ENCODE results near the gene WWOX. TPM values are rescaled to one million over a fixed set of nuclear protein-coding genes. Genes with fewer than 3 reads are reported as not detected.

WWOX gene
- total and polyA plus RNA-seq, 3 donors from 2014 or later = 20.6 to 76.7 (median 64.1) TPM

GRCh38 chr16:78505544-78506366 lies 406.3 kb downstream of the WWOX start:
- H3K27ac ChIP-seq = peak overlapping the region in 1 of 2 donors; percentile 71
- 52 to 67% methylated on average over 22 to 23 of the region's 23 CpGs for WGBS, 2 donors
- H3K4me3 ChIP-seq = no peak overlapping the region
- no peaks in the 10 kb centered on the region for H3K9me3 ChIP-seq
- TF ChIP-seq CTCF (IDR thresholded peaks at IDR 0.05) (peak; percentile 27 to 59 (median 29)), POLR2A (IDR thresholded peaks at IDR 0.05) (no peak)
- H3K27me3 ChIP-seq = no peaks in the 10 kb centered on the region
- peak; percentile 86 for DNase-seq
- peaks cover 13% of the 10 kb centered on the region for H3K4me1 ChIP-seq
- intact Hi-C loops (cut with DNase I; ENCODE audit: low total_unique reads) = no loop called here
- no peaks in the 10 kb centered on the region for H3K36me3 ChIP-seq (ENCODE audit: low read depth, missing control alignments)

GRCh38 chr16:78506367-78507193 lies 407.1 kb downstream of the WWOX start:
- H3K4me3 ChIP-seq = no peak overlapping the region
- 69 to 76% methylated on average over 11 of the region's 11 CpGs for WGBS, 2 donors
- peak overlapping the region in 1 of 2 donors; percentile 48 for H3K27ac ChIP-seq
- H3K9me3 ChIP-seq = no peaks in the 10 kb centered on the region
- TF ChIP-seq POLR2A (IDR thresholded peaks at IDR 0.05) (no peak), CTCF (IDR thresholded peaks at IDR 0.05) (no peak)
- intact Hi-C loops (cut with DNase I; ENCODE audit: low total_unique reads) = no loop called here
- no peak for DNase-seq
- no peaks in the 10 kb centered on the region for H3K36me3 ChIP-seq (ENCODE audit: low read depth, missing control alignments)
- peaks cover 13% of the 10 kb centered on the region for H3K4me1 ChIP-seq
- H3K27me3 ChIP-seq = no peaks in the 10 kb centered on the region

- WGBS, 2 donors = 89 to 98% methylated on average over 12 of the region's 12 CpGs
- intact Hi-C loops (cut with DNase I; ENCODE audit: low total_unique reads) = no loop called here
- no peaks in the 10 kb centered on the region for H3K9me3 ChIP-seq
Observed at GRCh38 chr16:78507576-78507975, 408.1 kb downstream of the WWOX start.

GRCh38 chr16:78509965-78510364 lies 410.5 kb downstream of the WWOX start:
- Histone ChIP-seq H3K36me3 (ENCODE audit: low read depth, missing control alignments) (no peaks in the 10 kb centered on the region), H3K4me1 (no peaks in the 10 kb centered on the region), H3K9me3 (no peaks in the 10 kb centered on the region), H3K27me3 (no peaks in the 10 kb centered on the region), H3K4me3 (no peak overlapping the region), H3K27ac (no peak overlapping the region)
- TF ChIP-seq CTCF (IDR thresholded peaks at IDR 0.05) = no peak
- no peak for TF ChIP-seq POLR2A (IDR thresholded peaks at IDR 0.05)
- DNase-seq = no peak
- WGBS, 2 donors = 89 to 96% methylated on average over 7 of the region's 7 CpGs
- intact Hi-C loops (cut with DNase I; ENCODE audit: low total_unique reads) = no loop called here

More at GRCh38 chr16:78507576-78507975, 408.1 kb downstream of the WWOX start:
- Histone ChIP-seq H3K4me1 (peaks cover 13% of the 10 kb centered on the region), H3K27me3 (no peaks in the 10 kb centered on the region), H3K27ac (no peak overlapping the region), H3K4me3 (no peak overlapping the region), H3K36me3 (ENCODE audit: low read depth, missing control alignments) (no peaks in the 10 kb centered on the region)
- TF ChIP-seq POLR2A (IDR thresholded peaks at IDR 0.05) = no peak
- TF ChIP-seq CTCF (IDR thresholded peaks at IDR 0.05) = no peak
- no peak for DNase-seq
